K562 (cell line): Measurements from ENCODE around the gene PHKB. TPM values are rescaled to one million over a fixed set of nuclear protein-coding genes. Genes with fewer than 3 reads are reported as not detected.

Experiments
- AFF4 ChIP-seq: sonication (generic); formaldehyde crosslinking; IDR thresholded peaks from 2 replicates; pipeline ENCODE4 v1.8.0; 2023; ENCODE audit warnings: mild to moderate bottlenecking, missing genetic modification reagents
- ARID1B ChIP-seq: fragments of 450-650 bp; IDR thresholded peaks from 2 replicates; pipeline ENCODE4 v1.6.1; 2016; ENCODE audit warnings: antibody characterized with exemption, mild to moderate bottlenecking, inconsistent platforms
- CHD1 ChIP-seq: fragments of 200-600 bp; sonication (generic); IDR thresholded peaks from one replicate; pipeline ENCODE4 v1.6.1; 2012; ENCODE audit warnings: mild to moderate bottlenecking, moderate library complexity, low read length, inconsistent platforms
- CREM ChIP-seq: IDR thresholded peaks from 2 replicates; pipeline ENCODE4 v1.6.1; 2014; ENCODE audit warnings: antibody characterized with exemption, low read depth
- EHMT2 ChIP-seq: fragments of 450-650 bp; IDR thresholded peaks from 2 replicates; pipeline ENCODE4 v1.6.1; 2018; ENCODE audit warnings: antibody characterized with exemption
- FOXJ2 ChIP-seq: fragments of 200-800 bp; sonication (Bioruptor generic); IDR thresholded peaks from 2 replicates; pipeline ENCODE4 v1.6.1; 2016; ENCODE audit warnings: missing genetic modification characterization, missing compliant biosample characterization
- HDAC8 ChIP-seq: fragments of 450-650 bp; IDR thresholded peaks from 2 replicates; pipeline ENCODE4 v1.6.1; 2016; ENCODE audit warnings: mild to moderate bottlenecking, missing genetic modification characterization, moderate library complexity, missing compliant biosample characterization
- HINFP ChIP-seq: fragments of 450-650 bp; conservative IDR thresholded peaks from 2 replicates; pipeline ENCODE4 v1.6.1; 2016; ENCODE audit warnings: missing genetic modification characterization, low read depth, mild to moderate bottlenecking, control low read depth, missing compliant biosample characterization
- JUND ChIP-seq, 2 experiments: IDR thresholded peaks; 2 replicates in 1 of 2; 3 replicates in 1 of 2; pipeline ENCODE4 v1.6.1; 2011; ENCODE audit warnings: borderline replicate concordance in 2 of 2, low read depth in 2 of 2, low read length in 2 of 2, improper control_type of control experiment in 1 of 2, missing biosample characterization in 1 of 2, missing genetic modification characterization in 1 of 2, missing genetic modification reagents in 1 of 2
- PCBP1 ChIP-seq: fragments of 200-400 bp; formaldehyde crosslinking; IDR thresholded peaks from 2 replicates; pipeline ENCODE4 v1.6.1; 2018; ENCODE audit warnings: mild to moderate bottlenecking, low read depth, low read length; ENCODE audit not compliant: poor library complexity, severe bottlenecking
- SNRNP70 ChIP-seq: fragments of 200-400 bp; formaldehyde crosslinking; optimal IDR thresholded peaks from 2 replicates; pipeline ENCODE3; 2017; ENCODE audit warnings: low read depth, low read length
- TCF15 ChIP-seq: fragments of 250-450 bp; sonication (Bioruptor Pico); IDR thresholded peaks from 2 replicates; pipeline ENCODE4 v1.8.0; 2022; ENCODE audit warnings: moderate library complexity, mild to moderate bottlenecking, inconsistent platforms
- ZFP36 ChIP-seq: fragments of 150-350 bp; IDR thresholded peaks from 2 replicates; pipeline ENCODE4 v1.6.1; 2018; ENCODE audit warnings: low read length, low read depth; ENCODE audit not compliant: partially characterized antibody
- ZKSCAN8 ChIP-seq: fragments of 200-800 bp; sonication (Bioruptor generic); IDR thresholded peaks from 2 replicates; pipeline ENCODE4 v1.6.1; 2016; ENCODE audit warnings: missing genetic modification characterization, missing compliant biosample characterization
- ZNF324 ChIP-seq: fragments of 250-450 bp; sonication (Bioruptor Pico); IDR thresholded peaks from 2 replicates; pipeline ENCODE4 v1.4.0; 2020; ENCODE audit warnings: mild to moderate bottlenecking
- polyA plus RNA-seq, 8 experiments: library from polyadenylated mRNA; depleted of rRNA in 4 of 8; stranded (reverse) in 5 of 8; unstranded in 3 of 8; fragments of >200 nt; fragmentation: Nextera tagmentation in 2 of 8; fragmentation: Illumina TruSeq in 1 of 8; extraction: Ambion mirVana in 2 of 8; extraction: Trizol in 1 of 8; gene quantifications; 2 replicates each; pipeline versions ENCODE4 v1.2.1 to v1.2.3, GENCODE V29; 2011 to 2014; ENCODE audit warnings: inconsistent platforms in 1 of 8, missing spikeins in 1 of 8
- total RNA-seq, 7 experiments: library from RNA; depleted of rRNA in 6 of 7; stranded (reverse); fragments of >200 nt in 6 of 7; fragmentation: Illumina TruSeq in 2 of 7; extraction: Trizol in 2 of 7; gene quantifications; 2 replicates each; pipeline versions ENCODE4 v1.2.1 to v1.2.3, GENCODE V29; 2011 to 2021; ENCODE audit warnings: low replicate concordance in 1 of 7
- TF ChIP-seq, protein P1 (sequence below), 2 experiments: fragments of 150-350 bp in 1 of 2; IDR thresholded peaks; 2 replicates each; pipeline ENCODE4 v1.6.1; 2012 to 2016; ENCODE audit warnings: low read depth in 2 of 2, low read length in 2 of 2, mild to moderate bottlenecking in 1 of 2, moderate library complexity in 1 of 2
- TF ChIP-seq, protein P2 (sequence below): conservative IDR thresholded peaks from 2 replicates; pipeline ENCODE4 v1.6.1; 2011; ENCODE audit warnings: low read depth, mild to moderate bottlenecking, low read length; ENCODE audit not compliant: control insufficient read depth

PHKB gene
- total and polyA plus RNA-seq, 9 of the 15 experiments (the other 6 are each of a cell fraction or from before 2014, with no cell fraction given) = 24.7 to 92.3 (median 67.0) TPM

GRCh38 chr16:47625115-47625567, 164.0 kb downstream of the PHKB start (continued):
- TF ChIP-seq AFF4 (CRISPR knock-in tag) (no peak), ZFP36 (no peak), JUND (IDR thresholded peaks at IDR 0.05; ENCODE audit: borderline replicate concordance, low read depth, low read length) (peak; percentile 21; the same call in 1 of the 2 replicates), JUND (tag; IDR thresholded peaks at IDR 0.05; ENCODE audit: borderline replicate concordance, low read depth, low read length) (peak; percentile 29; the same call in 2 of the 3 replicates), PCBP1 (no peak), EHMT2 (peak; percentile 85), HDAC8 (tag) (no peak), HINFP (no peak), ZNF324 (CRISPR knock-in tag) (no peak), SNRNP70 (no peak), CREM (peak; percentile 12; the same call in 1 of the 2 replicates), FOXJ2 (tag) (no peak), ARID1B (peak; percentile 96), CHD1 (no peak), TCF15 (CRISPR knock-in tag) (no peak), ZKSCAN8 (CRISPR knock-in tag) (peak; percentile 93)
- TF ChIP-seq, protein P1, sequence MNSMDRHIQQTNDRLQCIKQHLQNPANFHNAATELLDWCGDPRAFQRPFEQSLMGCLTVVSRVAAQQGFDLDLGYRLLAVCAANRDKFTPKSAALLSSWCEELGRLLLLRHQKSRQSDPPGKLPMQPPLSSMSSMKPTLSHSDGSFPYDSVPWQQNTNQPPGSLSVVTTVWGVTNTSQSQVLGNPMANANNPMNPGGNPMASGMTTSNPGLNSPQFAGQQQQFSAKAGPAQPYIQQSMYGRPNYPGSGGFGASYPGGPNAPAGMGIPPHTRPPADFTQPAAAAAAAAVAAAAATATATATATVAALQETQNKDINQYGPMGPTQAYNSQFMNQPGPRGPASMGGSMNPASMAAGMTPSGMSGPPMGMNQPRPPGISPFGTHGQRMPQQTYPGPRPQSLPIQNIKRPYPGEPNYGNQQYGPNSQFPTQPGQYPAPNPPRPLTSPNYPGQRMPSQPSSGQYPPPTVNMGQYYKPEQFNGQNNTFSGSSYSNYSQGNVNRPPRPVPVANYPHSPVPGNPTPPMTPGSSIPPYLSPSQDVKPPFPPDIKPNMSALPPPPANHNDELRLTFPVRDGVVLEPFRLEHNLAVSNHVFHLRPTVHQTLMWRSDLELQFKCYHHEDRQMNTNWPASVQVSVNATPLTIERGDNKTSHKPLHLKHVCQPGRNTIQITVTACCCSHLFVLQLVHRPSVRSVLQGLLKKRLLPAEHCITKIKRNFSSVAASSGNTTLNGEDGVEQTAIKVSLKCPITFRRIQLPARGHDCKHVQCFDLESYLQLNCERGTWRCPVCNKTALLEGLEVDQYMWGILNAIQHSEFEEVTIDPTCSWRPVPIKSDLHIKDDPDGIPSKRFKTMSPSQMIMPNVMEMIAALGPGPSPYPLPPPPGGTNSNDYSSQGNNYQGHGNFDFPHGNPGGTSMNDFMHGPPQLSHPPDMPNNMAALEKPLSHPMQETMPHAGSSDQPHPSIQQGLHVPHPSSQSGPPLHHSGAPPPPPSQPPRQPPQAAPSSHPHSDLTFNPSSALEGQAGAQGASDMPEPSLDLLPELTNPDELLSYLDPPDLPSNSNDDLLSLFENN (IDR thresholded peaks at IDR 0.05; ENCODE audit: low read depth in 2 of 2, low read length in 2 of 2) = peak in 1 of 2 experiments; percentile 74; a peak in 1 of 4 replicates
- TF ChIP-seq, protein P2, sequence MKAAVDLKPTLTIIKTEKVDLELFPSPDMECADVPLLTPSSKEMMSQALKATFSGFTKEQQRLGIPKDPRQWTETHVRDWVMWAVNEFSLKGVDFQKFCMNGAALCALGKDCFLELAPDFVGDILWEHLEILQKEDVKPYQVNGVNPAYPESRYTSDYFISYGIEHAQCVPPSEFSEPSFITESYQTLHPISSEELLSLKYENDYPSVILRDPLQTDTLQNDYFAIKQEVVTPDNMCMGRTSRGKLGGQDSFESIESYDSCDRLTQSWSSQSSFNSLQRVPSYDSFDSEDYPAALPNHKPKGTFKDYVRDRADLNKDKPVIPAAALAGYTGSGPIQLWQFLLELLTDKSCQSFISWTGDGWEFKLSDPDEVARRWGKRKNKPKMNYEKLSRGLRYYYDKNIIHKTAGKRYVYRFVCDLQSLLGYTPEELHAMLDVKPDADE = no peak
